Loucy (cell line): Measurements from ENCODE around the gene OSBPL2.

Source experiments
- CTCF ChIP-seq: fragments of 200-600 bp; sonication (generic); conservative IDR thresholded peaks from 2 replicates; pipeline ENCODE4 v1.5.1; 2014; ENCODE audit warnings: mild to moderate bottlenecking, antibody characterized with exemption, low read length
- EZH2phosphoT487 ChIP-seq: fragments of 200-600 bp; IDR thresholded peaks from 2 replicates; pipeline ENCODE4 v1.6.1; 2018; ENCODE audit warnings: antibody characterized with exemption, mild to moderate bottlenecking, moderate library complexity, borderline replicate concordance

GRCh38 chr20:62248890-62249560, 10.7 kb downstream of the OSBPL2 start:
- no peak for TF ChIP-seq CTCF
- TF ChIP-seq EZH2phosphoT487: no peak
